HG03097 (cell line): ENCODE measurements around the gene B4GALNT3.
"Not testable (repeated sequence)": the region's sequence is repeated elsewhere in the genome, so short reads cannot be mapped to it uniquely, and the experiment has no call there.

Experiments
- ATAC-seq: cut with Tn5 transposase; IDR thresholded peaks from one replicate; pipeline ENCODE4 v1.9.1; 2021; ENCODE audit not compliant: unreplicated experiment, low FRiP score

B4GALNT3 gene

GRCh38 chr12:459430-460258 lies at the start of gene B4GALNT3:
Gene B4GALNT3 (plus strand): TSS chr12:459939. CDS start chr12:460377, 438 bp downstream.
- ATAC-seq: no peak

GRCh38 chr12:414859-415258 lies 44.9 kb upstream of the B4GALNT3 start:
- no peak for ATAC-seq

- no peak for ATAC-seq
Observed at GRCh38 chr12:418432-418831, 41.3 kb upstream of the B4GALNT3 start.

DNA sequence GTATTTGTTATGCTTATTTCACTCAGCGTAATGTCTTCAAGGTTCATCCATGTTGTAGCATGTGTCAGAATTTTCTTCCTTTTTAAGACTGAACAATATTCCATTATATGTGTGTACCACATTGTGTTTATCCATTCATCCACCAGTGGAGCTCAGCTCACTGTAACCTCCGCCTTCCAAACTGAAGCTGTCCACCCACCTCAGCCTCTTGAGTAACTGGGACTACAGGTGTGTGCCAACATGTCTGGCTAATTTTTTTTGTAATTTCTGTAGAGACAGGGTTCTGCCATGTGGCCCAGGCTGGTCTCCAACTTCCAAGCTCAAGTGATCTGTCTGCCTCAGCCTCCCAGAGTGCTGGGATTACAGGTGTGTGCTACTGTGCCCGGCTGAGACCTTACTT lies 37.2 kb upstream of the B4GALNT3 start:
- ATAC-seq: no peak

GRCh38 chr12:435737-436136 lies 24.0 kb upstream of the B4GALNT3 start:
- ATAC-seq: not testable (repeated sequence)

DNA sequence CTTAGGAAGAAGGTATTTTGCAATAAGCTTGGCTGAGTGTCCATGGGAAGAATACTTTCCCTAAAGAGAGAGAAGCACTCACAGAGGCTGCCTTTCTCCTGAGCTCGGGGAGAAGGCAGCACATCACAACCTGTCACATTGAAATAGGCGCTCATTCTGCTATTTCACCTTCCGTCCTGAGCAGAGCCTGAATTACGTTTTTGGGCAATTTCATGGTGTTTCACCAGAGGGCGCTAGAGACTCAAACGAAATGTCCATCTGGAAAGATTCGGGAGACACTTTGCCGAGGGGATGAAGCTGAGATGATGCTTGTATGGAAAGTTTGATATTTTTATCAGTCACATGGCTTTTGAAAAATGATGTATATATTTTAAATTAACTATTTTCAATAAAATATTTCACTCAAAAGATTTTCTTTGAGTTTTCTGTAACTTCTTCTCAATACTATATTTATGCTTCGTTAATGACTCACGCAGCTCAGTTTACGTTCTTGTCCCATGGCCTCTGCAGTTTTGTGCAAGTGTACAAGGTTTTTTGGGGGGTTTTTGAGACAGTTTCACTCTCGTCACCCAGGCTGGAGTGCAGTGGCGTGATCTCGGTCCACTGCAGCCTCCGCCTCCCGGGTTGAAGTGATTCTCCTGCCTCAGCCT lies 17.4 kb upstream of the B4GALNT3 start:
- no peak for ATAC-seq

- ATAC-seq: no peak
Observed at GRCh38 chr12:447141-447540, 12.6 kb upstream of the B4GALNT3 start.

DNA sequence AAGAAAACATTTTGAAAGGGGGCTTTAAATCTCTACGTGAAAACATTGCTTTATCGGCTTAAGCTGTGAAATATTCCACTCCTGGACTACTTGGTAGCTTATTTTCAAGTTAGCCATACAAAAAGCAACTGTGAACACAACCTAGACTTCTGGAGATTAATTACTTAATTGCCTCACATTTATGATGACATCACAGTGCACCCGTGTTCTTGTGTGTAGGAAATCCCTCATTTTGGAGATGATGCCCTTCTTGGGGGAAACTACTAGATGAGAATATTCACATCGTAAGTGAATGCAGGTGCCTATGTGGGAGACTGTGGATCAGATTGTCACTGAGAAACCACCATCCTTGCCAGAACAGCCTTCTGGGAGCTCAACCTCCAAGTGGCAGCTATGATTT lies 10.5 kb upstream of the B4GALNT3 start:
- no peak for ATAC-seq

GRCh38 chr12:450438-450837 lies 9.3 kb upstream of the B4GALNT3 start:
- ATAC-seq: no peak

DNA sequence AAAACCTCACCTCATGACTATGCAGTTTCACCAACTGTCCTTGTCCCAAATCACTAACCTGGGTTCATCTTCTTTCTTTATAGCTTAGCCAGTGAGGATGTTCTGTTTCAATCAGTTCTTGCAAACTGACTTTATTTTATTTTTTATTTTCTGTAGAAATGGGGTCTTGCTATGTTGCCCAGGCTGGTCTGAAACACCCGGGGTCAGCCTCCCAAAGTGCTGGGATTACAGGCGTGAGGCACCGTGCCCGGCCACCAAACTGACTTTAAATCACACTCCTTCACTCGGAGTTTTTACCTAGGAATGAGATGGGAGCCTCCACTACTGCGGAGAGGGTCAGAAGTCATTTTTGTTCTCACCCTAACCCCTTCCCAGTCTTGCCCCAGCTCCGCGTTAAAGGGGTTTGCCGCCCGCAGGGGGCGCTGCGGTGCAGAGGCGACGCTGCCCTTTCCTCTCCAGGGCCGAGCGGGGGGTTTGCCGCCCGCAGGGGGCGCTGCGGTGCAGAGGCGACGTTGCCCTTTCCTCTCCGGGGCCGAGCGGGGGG lies 7.0 kb upstream of the B4GALNT3 start:
- ATAC-seq: no peak

GRCh38 chr12:454833-455232 lies 4.9 kb upstream of the B4GALNT3 start:
- ATAC-seq: no peak

DNA sequence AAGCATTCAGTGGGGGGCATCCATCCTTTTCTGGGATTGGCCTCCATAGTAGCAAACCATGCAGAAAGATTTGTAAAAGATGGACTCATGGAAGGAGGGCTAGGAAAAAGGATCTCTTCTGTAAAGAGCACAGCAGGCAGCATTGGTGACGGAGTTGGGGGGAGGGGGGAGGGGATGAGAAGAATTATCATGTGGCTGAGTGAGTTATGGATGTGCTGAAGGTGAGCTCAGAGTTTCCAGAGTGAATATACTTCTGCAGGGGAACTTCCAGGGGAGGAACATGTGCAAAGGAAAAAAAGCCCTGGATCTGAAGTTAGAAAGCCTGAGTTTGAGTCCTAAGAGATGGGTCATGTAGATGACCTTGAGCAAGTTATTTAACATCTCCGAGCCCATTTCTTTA lies 3.9 kb upstream of the B4GALNT3 start:
- no peak for ATAC-seq

DNA sequence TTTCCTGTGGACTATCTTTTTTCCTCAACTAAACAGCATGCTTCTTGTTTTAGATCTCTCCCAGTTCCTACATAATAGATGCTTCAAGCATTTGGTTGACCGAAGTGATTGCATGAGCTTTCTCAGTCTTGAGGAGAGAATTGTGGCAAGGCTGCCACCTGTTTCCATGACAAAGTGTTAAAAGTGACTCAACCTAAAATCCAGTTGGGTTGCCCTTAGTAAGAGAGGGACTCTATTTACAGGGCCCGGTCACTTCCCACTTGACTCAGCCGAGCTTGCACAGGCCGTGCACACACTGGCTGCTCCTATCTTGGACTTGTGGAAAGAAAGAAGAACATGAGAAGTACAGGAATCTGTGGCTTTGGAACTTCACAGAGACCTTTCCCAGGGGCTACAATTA lies 2.1 kb upstream of the B4GALNT3 start:
- ATAC-seq: no peak

DNA sequence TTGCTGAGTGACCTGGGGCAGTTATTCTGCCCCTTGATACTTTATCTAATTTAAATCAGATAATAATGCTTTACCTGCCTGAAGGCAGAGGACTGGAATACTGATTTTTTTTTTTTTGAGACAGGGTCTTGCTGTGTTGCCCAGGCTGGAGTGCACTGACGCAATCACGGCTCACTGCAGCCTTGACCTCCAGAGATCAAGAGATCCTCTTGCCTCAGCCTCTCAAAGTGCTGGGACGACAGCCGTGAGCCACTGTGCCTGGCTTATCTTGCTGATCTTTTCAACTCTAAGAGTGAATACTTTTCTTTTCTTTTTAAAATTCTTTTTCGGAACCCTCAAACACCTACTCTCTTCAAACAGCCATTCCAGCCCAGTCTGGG lies 699 bp upstream of the B4GALNT3 start:
- no peak for ATAC-seq

DNA sequence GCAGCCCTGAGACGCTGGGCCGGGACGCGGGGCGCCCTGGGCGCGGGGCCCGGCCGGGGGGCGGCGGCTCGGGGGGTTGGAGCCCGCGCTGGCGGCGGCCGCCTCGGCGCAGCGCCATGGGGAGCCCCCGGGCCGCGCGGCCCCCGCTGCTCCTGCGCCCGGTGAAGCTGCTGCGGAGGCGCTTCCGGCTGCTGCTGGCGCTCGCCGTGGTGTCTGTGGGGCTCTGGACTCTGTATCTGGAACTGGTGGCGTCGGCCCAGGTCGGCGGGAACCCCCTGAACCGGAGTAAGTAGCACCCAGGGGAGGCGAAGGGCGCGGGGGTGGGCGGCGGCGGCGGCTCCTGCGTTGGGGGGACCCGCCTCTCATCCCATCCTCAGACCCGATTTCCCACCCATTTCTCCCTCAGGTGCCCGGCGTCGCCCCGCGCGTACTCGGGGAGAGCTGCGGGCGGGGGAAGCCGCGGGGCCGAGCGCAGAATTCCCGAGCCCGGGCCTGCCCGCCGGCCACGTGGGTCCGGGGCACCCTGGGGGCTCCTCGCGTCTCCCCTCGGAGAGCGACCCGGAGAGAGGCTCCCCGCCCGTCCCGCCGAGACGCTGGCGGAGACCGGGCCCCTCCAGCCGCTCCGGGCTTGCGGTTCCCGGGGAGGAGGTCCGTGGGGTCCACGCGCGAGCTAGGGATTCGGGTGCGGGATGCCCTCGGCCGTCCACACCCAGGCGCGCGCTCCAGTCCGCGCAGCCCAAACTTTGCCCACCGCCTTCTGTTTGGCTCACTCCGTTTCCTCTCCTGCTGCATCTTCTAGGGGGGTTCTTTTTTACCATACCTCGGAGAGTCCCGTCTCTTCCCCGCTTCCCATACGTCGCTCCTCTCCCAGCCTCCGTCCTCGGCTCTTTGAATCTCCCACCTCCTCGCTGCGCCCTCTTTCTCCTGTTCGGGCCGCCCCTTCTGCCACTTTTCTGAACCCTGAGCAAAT lies 807 bp downstream of the B4GALNT3 start:
- no peak for ATAC-seq

DNA sequence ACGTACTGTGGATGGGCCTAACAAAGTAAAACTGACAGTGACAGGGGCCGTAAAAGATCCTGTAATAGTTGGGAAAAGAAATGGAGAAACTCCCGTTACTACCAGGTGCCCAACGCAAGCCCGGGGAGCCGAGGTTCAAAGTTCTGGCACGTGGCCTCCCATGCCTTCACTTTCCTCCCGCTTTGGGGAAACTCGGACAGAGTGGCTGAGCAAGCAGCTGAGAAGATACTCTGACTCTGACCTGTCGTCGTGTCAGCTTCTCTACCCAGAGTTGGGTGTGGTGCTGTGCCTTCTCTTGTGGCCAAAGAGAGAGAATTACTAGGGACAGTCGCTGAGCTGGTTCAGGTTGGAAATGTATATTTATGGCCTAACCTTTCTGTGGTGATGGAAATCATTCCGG lies 1.7 kb downstream of the B4GALNT3 start:
- ATAC-seq: no peak

GRCh38 chr12:462936-463705 lies 3.4 kb downstream of the B4GALNT3 start:
- no peak for ATAC-seq

- ATAC-seq: no peak
Observed at GRCh38 chr12:464484-465267, 4.9 kb downstream of the B4GALNT3 start.

DNA sequence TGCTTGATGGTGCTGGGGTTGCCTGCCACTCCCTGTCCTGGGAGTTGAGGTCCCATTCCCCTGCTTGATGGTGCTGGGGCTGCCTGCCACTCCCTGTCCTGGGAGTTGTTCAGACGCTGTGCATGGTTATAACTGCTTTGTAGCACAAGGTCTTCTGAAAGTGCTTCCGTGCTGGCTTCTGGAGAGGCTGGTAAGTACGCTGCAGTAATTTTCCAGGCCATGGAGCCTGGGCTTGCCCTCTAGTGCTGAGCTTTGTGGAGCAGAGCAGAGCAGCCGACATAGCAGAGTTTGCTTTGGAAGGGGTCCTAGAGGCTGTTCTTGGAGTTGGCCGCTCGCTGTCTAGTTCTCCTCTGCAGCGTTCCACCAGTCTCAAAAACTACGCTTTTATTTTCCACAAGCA lies 6.3 kb downstream of the B4GALNT3 start:
- ATAC-seq: no peak
